Transverse colon (tissue), 4 donors: Measurements from ENCODE around the gene GMNC.

Experiments
- EP300 ChIP-seq: sonication (generic); formaldehyde crosslinking; IDR thresholded peaks from one replicate; pipeline ENCODE4 v1.6.1; 2017; ENCODE audit warnings: antibody characterized with exemption, low read depth
- POLR2A ChIP-seq: fragments of 450-650 bp; IDR thresholded peaks from one replicate; pipeline ENCODE4 v1.6.1; 2016; ENCODE audit warnings: antibody characterized with exemption, mild to moderate bottlenecking, moderate library complexity
- POLR2AphosphoS5 ChIP-seq, 3 donors: sonication (generic); formaldehyde crosslinking; IDR thresholded peaks; one replicate each; pipeline ENCODE4 v1.6.1; 2016; ENCODE audit warnings: antibody characterized with exemption in 3 of 3
- TF ChIP-seq, protein P1 (sequence below), 5 experiments: fragments of 200-600 bp in 3 of 5; fragments of 450-650 bp in 2 of 5; sonication (generic) in 3 of 5; IDR thresholded peaks; 1 replicate in 2 of 5; 2 replicates in 3 of 5; pipeline ENCODE4 v1.5.1; 2016 to 2017; ENCODE audit warnings: antibody characterized with exemption in 5 of 5, inconsistent platforms in 3 of 5, mild to moderate bottlenecking in 2 of 5, moderate library complexity in 1 of 5

DNA sequence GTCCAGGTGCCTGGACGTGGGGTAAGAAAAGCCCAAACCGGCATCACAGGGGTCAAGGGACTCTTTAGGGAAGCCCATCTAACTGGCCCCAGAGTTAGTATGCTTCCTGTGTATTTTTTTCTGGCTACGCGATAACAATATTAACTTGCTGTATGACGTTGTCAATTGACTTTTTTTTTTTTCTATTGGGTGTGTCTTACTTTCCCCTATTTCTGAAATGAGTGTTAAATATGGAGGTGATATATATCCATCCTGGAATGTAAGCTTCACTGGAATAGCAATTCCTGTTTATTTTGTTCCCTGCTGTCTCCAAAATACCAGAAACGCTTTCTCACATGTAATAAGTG is 598 bp upstream of the GMNC start:
- TF ChIP-seq, protein P1, sequence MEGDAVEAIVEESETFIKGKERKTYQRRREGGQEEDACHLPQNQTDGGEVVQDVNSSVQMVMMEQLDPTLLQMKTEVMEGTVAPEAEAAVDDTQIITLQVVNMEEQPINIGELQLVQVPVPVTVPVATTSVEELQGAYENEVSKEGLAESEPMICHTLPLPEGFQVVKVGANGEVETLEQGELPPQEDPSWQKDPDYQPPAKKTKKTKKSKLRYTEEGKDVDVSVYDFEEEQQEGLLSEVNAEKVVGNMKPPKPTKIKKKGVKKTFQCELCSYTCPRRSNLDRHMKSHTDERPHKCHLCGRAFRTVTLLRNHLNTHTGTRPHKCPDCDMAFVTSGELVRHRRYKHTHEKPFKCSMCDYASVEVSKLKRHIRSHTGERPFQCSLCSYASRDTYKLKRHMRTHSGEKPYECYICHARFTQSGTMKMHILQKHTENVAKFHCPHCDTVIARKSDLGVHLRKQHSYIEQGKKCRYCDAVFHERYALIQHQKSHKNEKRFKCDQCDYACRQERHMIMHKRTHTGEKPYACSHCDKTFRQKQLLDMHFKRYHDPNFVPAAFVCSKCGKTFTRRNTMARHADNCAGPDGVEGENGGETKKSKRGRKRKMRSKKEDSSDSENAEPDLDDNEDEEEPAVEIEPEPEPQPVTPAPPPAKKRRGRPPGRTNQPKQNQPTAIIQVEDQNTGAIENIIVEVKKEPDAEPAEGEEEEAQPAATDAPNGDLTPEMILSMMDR (IDR thresholded peaks at IDR 0.05): no peak
- TF ChIP-seq POLR2A (no peak), POLR2AphosphoS5 (IDR thresholded peaks at IDR 0.05) (no peak), EP300 (no peak)
